Astrocyte (in vitro differentiated cells and primary cell): ENCODE results near the gene TNFRSF8. TPM values are rescaled to one million over a fixed set of nuclear protein-coding genes. Genes with fewer than 3 reads are reported as not detected.

Experiments
- DNase-seq: peaks from one replicate; pipeline ENCODE4 v3.0.0-alpha.2; 2010; ENCODE audit warnings: low read depth
- FAIRE-seq: peaks from 2 replicates; lab custom pipeline; 2011; peaks lifted over from hg19 to GRCh38; lab: Jason Lieb, UNC
- H2AFZ ChIP-seq: 2 replicates; pipeline ENCODE4 v1.6.0; 2012; ENCODE audit warnings: low read depth, low read length, inconsistent platforms
- H3K27ac ChIP-seq: 2 replicates; pipeline ENCODE4 v1.5.1; 2011; ENCODE audit warnings: low read depth, low read length, inconsistent platforms
- H3K27me3 ChIP-seq: 2 replicates; pipeline ENCODE4 v1.6.0; 2011; ENCODE audit warnings: low read length, inconsistent platforms; ENCODE audit not compliant: insufficient read depth
- H3K36me3 ChIP-seq: 2 replicates; pipeline ENCODE4 v1.5.1; 2011; ENCODE audit warnings: low read length, inconsistent platforms; ENCODE audit not compliant: insufficient read depth
- H3K4me1 ChIP-seq: 2 replicates; pipeline ENCODE4 v1.5.1; 2011; ENCODE audit warnings: low read length, inconsistent platforms; ENCODE audit not compliant: insufficient read depth
- H3K4me2 ChIP-seq: 2 replicates; pipeline ENCODE4 v1.6.0; 2012; ENCODE audit warnings: low read length, inconsistent platforms
- H3K4me3 ChIP-seq: 2 replicates; pipeline ENCODE4 v1.5.1; 2011; ENCODE audit warnings: low read depth, mild to moderate bottlenecking, low read length, inconsistent platforms; ENCODE audit not compliant: insufficient read depth
- H3K79me2 ChIP-seq: 2 replicates; pipeline ENCODE4 v1.6.0; 2012; ENCODE audit warnings: mild to moderate bottlenecking, low read length, inconsistent platforms; ENCODE audit not compliant: insufficient read depth
- H3K9ac ChIP-seq: 2 replicates; pipeline ENCODE4 v1.6.0; 2012; ENCODE audit warnings: mild to moderate bottlenecking, low read length, inconsistent platforms
- H3K9me3 ChIP-seq: 2 replicates; pipeline ENCODE4 v1.5.1; 2012; ENCODE audit warnings: low read depth, mild to moderate bottlenecking, low read length, inconsistent platforms; ENCODE audit not compliant: insufficient read depth
- H4K20me1 ChIP-seq: 2 replicates; pipeline ENCODE4 v1.6.0; 2012; ENCODE audit warnings: low read length, inconsistent platforms; ENCODE audit not compliant: insufficient read depth
- H3K27ac Mint-ChIP-seq: one replicate; pipeline ENCODE4 v1.8.0; 2021; ENCODE audit warnings: mild to moderate bottlenecking, mixed read lengths; ENCODE audit not compliant: unreplicated experiment
- H3K27me3 Mint-ChIP-seq: one replicate; pipeline ENCODE4 v1.8.0; 2021; ENCODE audit warnings: low read depth, mixed read lengths; ENCODE audit not compliant: unreplicated experiment
- H3K36me3 Mint-ChIP-seq: one replicate; pipeline ENCODE4 v1.8.0; 2021; ENCODE audit warnings: low read depth, mixed read lengths; ENCODE audit not compliant: unreplicated experiment
- H3K4me1 Mint-ChIP-seq: one replicate; pipeline ENCODE4 v1.8.0; 2021; ENCODE audit warnings: low read depth, mixed read lengths; ENCODE audit not compliant: unreplicated experiment
- H3K4me3 Mint-ChIP-seq: one replicate; pipeline ENCODE4 v1.8.0; 2021; ENCODE audit warnings: mild to moderate bottlenecking, moderate library complexity, mixed read lengths; ENCODE audit not compliant: unreplicated experiment
- H3K9me3 Mint-ChIP-seq: one replicate; pipeline ENCODE4 v1.8.0; 2021; ENCODE audit warnings: mild to moderate bottlenecking, mixed read lengths; ENCODE audit not compliant: unreplicated experiment
- CTCF ChIP-seq: IDR thresholded peaks from 2 replicates; pipeline ENCODE4 v1.5.1; 2011; ENCODE audit warnings: low read depth, mild to moderate bottlenecking, inconsistent platforms, low read length, moderate library complexity; ENCODE audit not compliant: insufficient read depth
- EZH2 ChIP-seq: IDR thresholded peaks from 2 replicates; pipeline ENCODE4 v1.6.1; 2012; ENCODE audit warnings: mild to moderate bottlenecking, low read length, inconsistent platforms; ENCODE audit not compliant: insufficient read depth
- total RNA-seq: library from RNA; stranded (reverse); gene quantifications from 2 replicates; pipeline ENCODE4 v1.2.1, GENCODE V29; 2021

TNFRSF8 gene
- total RNA-seq, 1 donor from 2014 or later = 0.16 TPM

DNA sequence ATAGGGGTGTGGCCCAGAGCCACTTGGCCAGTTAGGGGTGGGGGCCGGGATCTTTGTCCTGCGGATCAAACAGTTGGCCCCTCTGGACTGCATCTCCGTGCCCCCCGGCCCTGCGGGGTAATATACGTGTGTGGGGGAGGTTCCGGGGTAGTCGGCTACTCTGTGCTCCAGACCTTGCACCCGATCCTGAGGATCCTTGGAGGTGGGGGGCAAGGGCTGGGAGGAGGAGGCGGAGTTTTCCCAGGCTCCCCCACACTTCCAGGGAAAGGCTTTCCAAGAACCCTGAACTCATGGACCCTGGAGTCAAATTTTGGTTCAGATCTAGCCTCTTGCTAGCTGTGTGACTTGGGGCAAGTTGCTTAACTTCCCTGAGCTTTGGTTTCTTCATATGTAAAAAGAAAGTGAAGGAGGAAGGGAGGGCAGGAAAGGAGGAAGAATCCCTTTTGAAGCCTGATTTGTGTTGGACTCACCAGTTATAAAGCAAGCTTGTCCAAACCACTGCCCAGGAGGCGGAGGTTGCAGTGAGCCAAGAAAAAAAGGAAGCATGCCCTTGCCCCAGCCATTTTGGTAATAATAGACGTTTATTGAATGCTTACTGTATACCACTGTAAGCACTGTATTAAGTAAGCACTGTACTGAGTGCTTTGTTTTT is 43.1 kb upstream of the TNFRSF8 start:
- Mint-ChIP-seq H3K27me3 (no peaks in the 10 kb centered on the region), H3K4me1 (peaks cover 2% of the 10 kb centered on the region), H3K9me3 (no peaks in the 10 kb centered on the region), H3K36me3 (peaks cover 12% of the 10 kb centered on the region), H3K27ac (peak overlapping the region; percentile 62), H3K4me3 (peak overlapping the region; percentile 92)
- DNase-seq = no peak
- Histone ChIP-seq H3K4me1 (peaks cover 6% of the 10 kb centered on the region), H3K4me2 (peak overlapping the region; percentile 94), H3K79me2 (peaks cover 28% of the 10 kb centered on the region), H4K20me1 (peaks cover 5% of the 10 kb centered on the region), H3K27ac (peak overlapping the region; percentile 41), H3K9ac (peak overlapping the region; percentile 86), H3K27me3 (no peaks in the 10 kb centered on the region), H3K4me3 (peak overlapping the region; percentile 86), H2AFZ (peak overlapping the region; percentile 74), H3K9me3 (no peaks in the 10 kb centered on the region), H3K36me3 (peaks cover 5% of the 10 kb centered on the region)
- no peak for FAIRE-seq
- no peak for TF ChIP-seq EZH2
- no peak for TF ChIP-seq CTCF

GRCh38 chr1:12021616-12022015 is 41.5 kb upstream of the TNFRSF8 start:
- no peak overlapping the region for H3K4me3 ChIP-seq
- no peaks in the 10 kb centered on the region for H3K9me3 ChIP-seq
- no peaks in the 10 kb centered on the region for H3K9me3 Mint-ChIP-seq
- no peaks in the 10 kb centered on the region for H3K27me3 Mint-ChIP-seq
- no peak overlapping the region for H3K27ac ChIP-seq
- no peak overlapping the region for H3K4me3 Mint-ChIP-seq
- H3K36me3 Mint-ChIP-seq = peaks cover 16% of the 10 kb centered on the region
- H3K27ac Mint-ChIP-seq = no peak overlapping the region
- peaks cover 9% of the 10 kb centered on the region for H3K36me3 ChIP-seq
- no peaks in the 10 kb centered on the region for H3K27me3 ChIP-seq
- H2AFZ ChIP-seq = no peak overlapping the region
- peaks cover 28% of the 10 kb centered on the region for H3K79me2 ChIP-seq
- H3K4me1 ChIP-seq = peaks cover 6% of the 10 kb centered on the region
- no peak overlapping the region for H3K9ac ChIP-seq
- H3K4me2 ChIP-seq = no peak overlapping the region
- H3K4me1 Mint-ChIP-seq = peaks cover 2% of the 10 kb centered on the region
- DNase-seq = no peak
- FAIRE-seq = no peak
- TF ChIP-seq EZH2 (no peak), CTCF (no peak)
- H4K20me1 ChIP-seq = peaks cover 9% of the 10 kb centered on the region

DNA sequence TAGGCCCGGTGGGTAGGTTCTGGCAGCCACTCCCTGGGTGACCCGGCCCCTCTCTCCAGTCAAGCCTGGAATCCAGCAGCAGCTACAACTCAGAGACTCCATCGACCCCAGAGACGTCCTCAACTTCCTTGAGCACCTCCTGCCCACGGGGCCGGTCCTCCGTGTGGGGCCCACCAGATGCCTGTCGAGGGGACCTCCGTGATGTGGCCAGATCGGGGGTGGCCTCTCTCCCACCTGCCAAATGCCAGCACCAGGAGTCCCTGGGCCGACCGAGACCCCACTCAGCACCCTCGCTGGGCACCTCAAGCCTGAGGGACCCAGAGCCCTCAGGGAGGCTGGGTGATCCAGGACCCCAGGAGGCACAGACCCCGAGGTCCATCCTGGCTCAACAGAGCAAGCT is 41.1 kb upstream of the TNFRSF8 start:
- no peak for FAIRE-seq
- no peak for DNase-seq
- H4K20me1 ChIP-seq = peaks cover 9% of the 10 kb centered on the region
- no peak overlapping the region for H3K4me2 ChIP-seq
- H3K27ac Mint-ChIP-seq = no peak overlapping the region
- H3K4me3 ChIP-seq = no peak overlapping the region
- no peaks in the 10 kb centered on the region for H3K27me3 ChIP-seq
- H3K27me3 Mint-ChIP-seq = no peaks in the 10 kb centered on the region
- no peaks in the 10 kb centered on the region for H3K9me3 Mint-ChIP-seq
- H3K9me3 ChIP-seq = no peaks in the 10 kb centered on the region
- H3K4me1 ChIP-seq = peaks cover 6% of the 10 kb centered on the region
- peaks cover 2% of the 10 kb centered on the region for H3K4me1 Mint-ChIP-seq
- H3K4me3 Mint-ChIP-seq = no peak overlapping the region
- no peak overlapping the region for H3K27ac ChIP-seq
- peaks cover 16% of the 10 kb centered on the region for H3K36me3 Mint-ChIP-seq
- TF ChIP-seq EZH2 = no peak
- TF ChIP-seq CTCF = no peak
- H2AFZ ChIP-seq = no peak overlapping the region
- H3K79me2 ChIP-seq = peaks cover 28% of the 10 kb centered on the region
- peaks cover 12% of the 10 kb centered on the region for H3K36me3 ChIP-seq
- no peak overlapping the region for H3K9ac ChIP-seq
